ENCODE data around the gene RAB11FIP4. TPM values are rescaled to one million over a fixed set of nuclear protein-coding genes. Genes with fewer than 3 reads are reported as not detected.

RAB11FIP4 gene
- total and polyA plus RNA-seq, 4 donors = 1.5 to 16.0 (median 3.3) TPM

DNA sequence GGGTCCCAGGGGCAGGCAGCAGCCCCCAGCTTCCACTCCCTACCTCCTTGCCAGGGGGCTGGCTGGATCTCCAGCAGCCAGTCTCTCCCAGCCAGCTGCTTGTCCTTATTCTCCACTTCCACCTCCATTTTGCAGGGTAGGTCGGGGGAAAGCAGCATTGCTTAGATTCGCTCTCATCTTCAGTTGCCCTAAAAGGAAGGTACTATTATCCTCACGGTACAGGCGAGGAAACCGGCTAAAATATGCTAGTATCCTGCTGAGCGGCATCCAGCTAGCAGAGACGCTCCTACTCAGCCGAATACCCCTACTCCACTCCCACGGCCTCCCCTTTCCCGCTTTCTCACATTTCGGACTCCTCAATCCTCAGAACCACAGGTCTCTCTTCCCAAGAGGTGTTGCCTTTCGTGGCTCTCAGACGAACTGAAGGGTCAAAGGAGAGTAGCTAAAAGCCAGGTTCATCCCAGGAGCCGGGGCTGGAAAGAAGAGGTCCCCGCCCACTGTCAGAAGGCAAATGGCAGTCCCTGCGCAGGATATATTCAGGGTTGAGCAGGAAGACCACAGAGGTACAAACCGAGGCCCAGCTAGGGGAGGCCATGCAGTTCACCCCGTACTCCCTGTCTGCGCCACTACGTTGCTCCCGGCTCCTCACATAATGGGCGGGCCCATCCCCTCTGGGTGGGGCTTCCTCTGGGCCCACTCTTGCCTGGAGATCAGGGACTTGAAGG is 1.7 kb upstream of the RAB11FIP4 start:
- WGBS = 66% methylated on average over 22 of the region's 22 CpGs
- H3K27me3 ChIP-seq (ENCODE audit: control insufficient read depth in 4 of 4, insufficient read depth in 4 of 4, low read length in 3 of 4) = peaks cover 0 to 5% (median 3%) of the 10 kb centered on the region in 4 donors
- no peak overlapping the region for H3K4me3 ChIP-seq (ENCODE audit: low read depth in 1 of 3, low read length in 3 of 3)
- H3K27ac ChIP-seq (ENCODE audit: low read depth in 1 of 2, low read length in 2 of 2) = no peak overlapping the region
- no peak for TF ChIP-seq RXRA (IDR thresholded peaks at IDR 0.05)
- no peak for TF ChIP-seq HNF4A (conservative IDR thresholded peaks at IDR 0.05)
- TF ChIP-seq HNF4G (IDR thresholded peaks at IDR 0.05) = no peak
- no peak for TF ChIP-seq YY1 (IDR thresholded peaks at IDR 0.05)
- no peak for TF ChIP-seq TAF1 (conservative IDR thresholded peaks at IDR 0.05)
- TF ChIP-seq FOXA2 (IDR thresholded peaks at IDR 0.05) = no peak
- TF ChIP-seq, protein P1, sequence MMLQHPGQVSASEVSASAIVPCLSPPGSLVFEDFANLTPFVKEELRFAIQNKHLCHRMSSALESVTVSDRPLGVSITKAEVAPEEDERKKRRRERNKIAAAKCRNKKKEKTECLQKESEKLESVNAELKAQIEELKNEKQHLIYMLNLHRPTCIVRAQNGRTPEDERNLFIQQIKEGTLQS (IDR thresholded peaks at IDR 0.05) = no peak
- TF ChIP-seq EGR1 (IDR thresholded peaks at IDR 0.05; ENCODE audit: low read depth in 2 of 2) = no peak
- no peak for TF ChIP-seq GABPA (IDR thresholded peaks at IDR 0.05 in 1 of 2, conservative IDR thresholded peaks at IDR 0.05 in 1 of 2)
- no peak for TF ChIP-seq JUND (IDR thresholded peaks at IDR 0.05)
- TF ChIP-seq, protein P2, sequence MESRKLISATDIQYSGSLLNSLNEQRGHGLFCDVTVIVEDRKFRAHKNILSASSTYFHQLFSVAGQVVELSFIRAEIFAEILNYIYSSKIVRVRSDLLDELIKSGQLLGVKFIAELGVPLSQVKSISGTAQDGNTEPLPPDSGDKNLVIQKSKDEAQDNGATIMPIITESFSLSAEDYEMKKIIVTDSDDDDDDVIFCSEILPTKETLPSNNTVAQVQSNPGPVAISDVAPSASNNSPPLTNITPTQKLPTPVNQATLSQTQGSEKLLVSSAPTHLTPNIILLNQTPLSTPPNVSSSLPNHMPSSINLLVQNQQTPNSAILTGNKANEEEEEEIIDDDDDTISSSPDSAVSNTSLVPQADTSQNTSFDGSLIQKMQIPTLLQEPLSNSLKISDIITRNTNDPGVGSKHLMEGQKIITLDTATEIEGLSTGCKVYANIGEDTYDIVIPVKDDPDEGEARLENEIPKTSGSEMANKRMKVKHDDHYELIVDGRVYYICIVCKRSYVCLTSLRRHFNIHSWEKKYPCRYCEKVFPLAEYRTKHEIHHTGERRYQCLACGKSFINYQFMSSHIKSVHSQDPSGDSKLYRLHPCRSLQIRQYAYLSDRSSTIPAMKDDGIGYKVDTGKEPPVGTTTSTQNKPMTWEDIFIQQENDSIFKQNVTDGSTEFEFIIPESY (IDR thresholded peaks at IDR 0.05) = no peak
- TF ChIP-seq NR2F2 (IDR thresholded peaks at IDR 0.05) = no peak
- peaks cover 0 to 10% (median 2%) of the 10 kb centered on the region in 4 donors for H3K4me1 ChIP-seq (ENCODE audit: control insufficient read depth in 4 of 4, insufficient read depth in 4 of 4, low read length in 3 of 4)
- no peaks in the 10 kb centered on the region for H3K9me3 ChIP-seq (ENCODE audit: control insufficient read depth in 4 of 4, low read length in 3 of 4)
- DNase-seq (ENCODE audit: low spot score) = no peak
- H3K36me3 ChIP-seq (ENCODE audit: control insufficient read depth in 4 of 4, insufficient read depth in 3 of 4, low read depth in 1 of 4, low read length in 3 of 4) = no peaks in the 10 kb centered on the region
- H3K9ac ChIP-seq (ENCODE audit: low read depth in 1 of 2, low read length in 2 of 2) = no peak overlapping the region

DNA sequence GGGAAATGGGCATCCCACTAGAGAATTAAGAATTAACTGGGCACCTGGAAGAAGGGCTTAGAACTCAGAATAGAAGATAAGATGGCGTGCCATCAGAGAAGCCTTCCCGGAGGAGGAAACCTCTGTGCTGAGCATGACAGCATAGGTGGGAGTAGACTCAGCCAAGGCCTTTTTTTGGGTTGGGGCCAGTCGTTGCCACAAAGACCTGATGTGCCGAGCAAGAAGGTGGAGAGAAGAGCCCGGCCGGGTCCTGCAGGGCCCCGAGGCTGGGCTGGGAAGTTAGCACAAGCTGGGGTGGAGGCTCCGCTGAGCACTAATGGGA is 1.1 kb upstream of the RAB11FIP4 start:
- Histone ChIP-seq H3K27ac (ENCODE audit: low read depth in 1 of 2, low read length in 2 of 2) (no peak overlapping the region), H3K36me3 (ENCODE audit: control insufficient read depth in 4 of 4, insufficient read depth in 3 of 4, low read depth in 1 of 4, low read length in 3 of 4) (no peaks in the 10 kb centered on the region), H3K4me1 (ENCODE audit: control insufficient read depth in 4 of 4, insufficient read depth in 4 of 4, low read length in 3 of 4) (peaks cover 0 to 10% (median 2%) of the 10 kb centered on the region in 4 donors), H3K9me3 (ENCODE audit: control insufficient read depth in 4 of 4, low read length in 3 of 4) (no peaks in the 10 kb centered on the region), H3K27me3 (ENCODE audit: control insufficient read depth in 4 of 4, insufficient read depth in 4 of 4, low read length in 3 of 4) (peaks cover 0 to 5% (median 3%) of the 10 kb centered on the region in 4 donors), H3K4me3 (ENCODE audit: low read depth in 1 of 3, low read length in 3 of 3) (no peak overlapping the region), H3K9ac (ENCODE audit: low read depth in 1 of 2, low read length in 2 of 2) (no peak overlapping the region)
- TF ChIP-seq JUND (IDR thresholded peaks at IDR 0.05) = no peak
- TF ChIP-seq, protein P3, sequence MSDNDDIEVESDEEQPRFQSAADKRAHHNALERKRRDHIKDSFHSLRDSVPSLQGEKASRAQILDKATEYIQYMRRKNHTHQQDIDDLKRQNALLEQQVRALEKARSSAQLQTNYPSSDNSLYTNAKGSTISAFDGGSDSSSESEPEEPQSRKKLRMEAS (IDR thresholded peaks at IDR 0.05) = no peak
- no peak for TF ChIP-seq NR2F2 (IDR thresholded peaks at IDR 0.05)
- no peak for TF ChIP-seq SP1 (IDR thresholded peaks at IDR 0.05)
- TF ChIP-seq FOXA1 (IDR thresholded peaks at IDR 0.05) = no peak
- no peak for TF ChIP-seq RAD21 (IDR thresholded peaks at IDR 0.05)
- no peak for TF ChIP-seq RXRA (IDR thresholded peaks at IDR 0.05)
- no peak for TF ChIP-seq YY1 (IDR thresholded peaks at IDR 0.05)
- no peak for TF ChIP-seq HNF4G (IDR thresholded peaks at IDR 0.05)
- TF ChIP-seq, protein P4, sequence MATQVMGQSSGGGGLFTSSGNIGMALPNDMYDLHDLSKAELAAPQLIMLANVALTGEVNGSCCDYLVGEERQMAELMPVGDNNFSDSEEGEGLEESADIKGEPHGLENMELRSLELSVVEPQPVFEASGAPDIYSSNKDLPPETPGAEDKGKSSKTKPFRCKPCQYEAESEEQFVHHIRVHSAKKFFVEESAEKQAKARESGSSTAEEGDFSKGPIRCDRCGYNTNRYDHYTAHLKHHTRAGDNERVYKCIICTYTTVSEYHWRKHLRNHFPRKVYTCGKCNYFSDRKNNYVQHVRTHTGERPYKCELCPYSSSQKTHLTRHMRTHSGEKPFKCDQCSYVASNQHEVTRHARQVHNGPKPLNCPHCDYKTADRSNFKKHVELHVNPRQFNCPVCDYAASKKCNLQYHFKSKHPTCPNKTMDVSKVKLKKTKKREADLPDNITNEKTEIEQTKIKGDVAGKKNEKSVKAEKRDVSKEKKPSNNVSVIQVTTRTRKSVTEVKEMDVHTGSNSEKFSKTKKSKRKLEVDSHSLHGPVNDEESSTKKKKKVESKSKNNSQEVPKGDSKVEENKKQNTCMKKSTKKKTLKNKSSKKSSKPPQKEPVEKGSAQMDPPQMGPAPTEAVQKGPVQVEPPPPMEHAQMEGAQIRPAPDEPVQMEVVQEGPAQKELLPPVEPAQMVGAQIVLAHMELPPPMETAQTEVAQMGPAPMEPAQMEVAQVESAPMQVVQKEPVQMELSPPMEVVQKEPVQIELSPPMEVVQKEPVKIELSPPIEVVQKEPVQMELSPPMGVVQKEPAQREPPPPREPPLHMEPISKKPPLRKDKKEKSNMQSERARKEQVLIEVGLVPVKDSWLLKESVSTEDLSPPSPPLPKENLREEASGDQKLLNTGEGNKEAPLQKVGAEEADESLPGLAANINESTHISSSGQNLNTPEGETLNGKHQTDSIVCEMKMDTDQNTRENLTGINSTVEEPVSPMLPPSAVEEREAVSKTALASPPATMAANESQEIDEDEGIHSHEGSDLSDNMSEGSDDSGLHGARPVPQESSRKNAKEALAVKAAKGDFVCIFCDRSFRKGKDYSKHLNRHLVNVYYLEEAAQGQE (IDR thresholded peaks at IDR 0.05) = no peak
- 73% methylated on average over 8 of the region's 8 CpGs for WGBS
- DNase-seq (ENCODE audit: low spot score) = no peak

Measured in liver (tissue), 9 donors.